Activated CD8-positive, alpha-beta T cell treated with anti-CD3 and anti-CD28 coated beads for 36 hours (primary cell): ENCODE data around the gene CLIC4. TPM values are rescaled to one million over a fixed set of nuclear protein-coding genes. Genes with fewer than 3 reads are reported as not detected.

Source experiments
- ATAC-seq: fragments of 200-7000 bp; cut with Tn5 transposase; one replicate; pipeline ENCODE4 v1.10.0; 2021; ENCODE audit warnings: mild to moderate bottlenecking, moderate library complexity
- CTCF ChIA-PET: fragments of 350-600 bp; sonication (Branson Sonifier 250); formaldehyde crosslinking; loops from one replicate; lab custom pipeline; 2021; ENCODE audit warnings: antibody characterized with exemption; lab: Charles Lee
- POLR2A ChIA-PET: fragments of 350-600 bp; sonication (Branson Sonifier 250); formaldehyde crosslinking; loops from one replicate; lab custom pipeline; 2021; ENCODE audit warnings: antibody characterized with exemption; lab: Charles Lee
- DNase-seq: peaks from one replicate; pipeline ENCODE4 v3.0.0-alpha.2; 2020
- H3K27ac Mint-ChIP-seq: one replicate; pipeline ENCODE4 v1.8.0; 2021; ENCODE audit warnings: mild to moderate bottlenecking, mixed read lengths
- H3K27me3 Mint-ChIP-seq: one replicate; pipeline ENCODE4 v1.8.0; 2021; ENCODE audit warnings: mixed read lengths
- H3K36me3 Mint-ChIP-seq: one replicate; pipeline ENCODE4 v1.8.0; 2021; ENCODE audit warnings: low read depth, mixed read lengths
- H3K4me1 Mint-ChIP-seq: one replicate; pipeline ENCODE4 v1.8.0; 2021; ENCODE audit warnings: low read depth, mixed read lengths
- H3K4me3 Mint-ChIP-seq: one replicate; pipeline ENCODE4 v1.8.0; 2021; ENCODE audit warnings: mild to moderate bottlenecking, moderate library complexity, mixed read lengths
- H3K9me3 Mint-ChIP-seq: one replicate; pipeline ENCODE4 v1.8.0; 2021; ENCODE audit warnings: mixed read lengths
- CTCF ChIP-seq: fragments of 200-600 bp; IDR thresholded peaks from one replicate; pipeline ENCODE4 v1.8.0; 2022; ENCODE audit warnings: antibody characterized with exemption, mild to moderate bottlenecking
- intact Hi-C: fragments of 100-400 bp; cut with micrococcal nuclease; formaldehyde crosslinking; loops from one replicate; pipeline ENCODE4 v1.10.0; 2022
- total RNA-seq, 2 experiments: library from RNA; stranded (reverse); gene quantifications; one replicate each; pipeline ENCODE4 v1.2.3, GENCODE V29; 2021

CLIC4 gene
- total RNA-seq, 2 experiments from 2014 or later, result 19.7 to 21.8 TPM

GRCh38 chr1:24875257-24875656, 130.0 kb downstream of the CLIC4 start:
- no peaks in the 10 kb centered on the region for H3K27me3 Mint-ChIP-seq
- no peak overlapping the region for H3K4me3 Mint-ChIP-seq
- CTCF ChIA-PET, result interaction anchor here (1.2 kb wide), 1 partner anchor 23 kb away, joined by 3 read pairs; no protein-coding TSS in a partner anchor
- POLR2A ChIA-PET, result interaction anchor here (0.8 kb wide), 1 partner anchor 9 kb away, joined by 3 read pairs; no protein-coding TSS in a partner anchor
- no peak for ATAC-seq
- intact Hi-C loops, result no loop called here
- no peaks in the 10 kb centered on the region for H3K36me3 Mint-ChIP-seq
- H3K4me1 Mint-ChIP-seq, result peaks cover 13% of the 10 kb centered on the region
- no peak for TF ChIP-seq CTCF
- H3K27ac Mint-ChIP-seq, result no peak overlapping the region
- no peaks in the 10 kb centered on the region for H3K9me3 Mint-ChIP-seq
- DNase-seq, result no peak

- H3K27me3 Mint-ChIP-seq, result no peaks in the 10 kb centered on the region
- no peaks in the 10 kb centered on the region for H3K36me3 Mint-ChIP-seq
- intact Hi-C loops, result no loop called here
- ATAC-seq, result no peak
- H3K27ac Mint-ChIP-seq, result no peak overlapping the region
- TF ChIP-seq CTCF, result no peak
- peaks cover 6% of the 10 kb centered on the region for H3K4me1 Mint-ChIP-seq
- no peak overlapping the region for H3K4me3 Mint-ChIP-seq
- H3K9me3 Mint-ChIP-seq, result no peaks in the 10 kb centered on the region
- POLR2A ChIA-PET, result no interaction called here
- DNase-seq, result no peak
- CTCF ChIA-PET, result no interaction called here
Observed at GRCh38 chr1:24875991-24876506, 130.8 kb downstream of the CLIC4 start.

GRCh38 chr1:24878045-24878444, 132.8 kb downstream of the CLIC4 start:
- Mint-ChIP-seq H3K36me3 (no peaks in the 10 kb centered on the region), H3K27ac (no peak overlapping the region), H3K9me3 (peaks cover under 1% of the 10 kb centered on the region), H3K4me1 (no peaks in the 10 kb centered on the region), H3K4me3 (no peak overlapping the region), H3K27me3 (no peaks in the 10 kb centered on the region)
- ChIA-PET POLR2A (interaction anchor here (0.9 kb wide), 1 partner anchor 85 kb away, joined by 3 read pairs; no protein-coding TSS in a partner anchor), CTCF (interaction anchor here (1.4 kb wide), 1 partner anchor 224 kb away, joined by 4 read pairs; no protein-coding TSS in a partner anchor)
- intact Hi-C loops, result no loop called here
- no peak for TF ChIP-seq CTCF
- ATAC-seq (no peak), DNase-seq (no peak)

GRCh38 chr1:24878775-24879742, 133.8 kb downstream of the CLIC4 start:
- ATAC-seq (no peak), DNase-seq (no peak)
- ChIA-PET POLR2A (interaction anchor here (0.9 kb wide), 1 partner anchor 17 kb away, joined by 4 read pairs; no protein-coding TSS in a partner anchor), CTCF (interaction anchor here (1.1 to 2.2 kb wide), 4 partner anchors 11 to 223 kb away, joined by 3 to 5 read pairs (median 4); no protein-coding TSS in a partner anchor)
- H3K27ac Mint-ChIP-seq, result no peak overlapping the region
- no peaks in the 10 kb centered on the region for H3K27me3 Mint-ChIP-seq
- intact Hi-C loops, result no loop called here
- TF ChIP-seq CTCF, result no peak
- H3K4me1 Mint-ChIP-seq, result no peaks in the 10 kb centered on the region
- H3K9me3 Mint-ChIP-seq, result peaks cover 10% of the 10 kb centered on the region
- H3K4me3 Mint-ChIP-seq, result no peak overlapping the region
- no peaks in the 10 kb centered on the region for H3K36me3 Mint-ChIP-seq
